Measurements from ENCODE around the gene VWA3B.
"Not testable (repeated sequence)": the region's sequence is repeated elsewhere in the genome, so short reads cannot be mapped to it uniquely, and the experiment has no call there.

Gene VWA3B

GRCh38 chr2:98299211-98299905 lies 212.4 kb downstream of the VWA3B start:
- no peaks in the 10 kb centered on the region for H3K36me3 ChIP-seq (ENCODE audit: insufficient read depth, low read length)
- no peaks in the 10 kb centered on the region for H3K9me3 ChIP-seq (ENCODE audit: low read depth, low read length)

GRCh38 chr2:98300141-98300874 lies 213.3 kb downstream of the VWA3B start:
- DNase-seq (ENCODE audit: low read depth, low spot score): no peak
- Histone ChIP-seq H3K4me3 (no peak overlapping the region), H3K9ac (ENCODE audit: insufficient read length) (no peak overlapping the region), H3K9me3 (ENCODE audit: low read depth, low read length) (no peaks in the 10 kb centered on the region), H3K36me3 (ENCODE audit: insufficient read depth, low read length) (no peaks in the 10 kb centered on the region), H3K27ac (no peak overlapping the region)
- TF ChIP-seq FOXP2 (optimal IDR thresholded peaks at IDR 0.05; ENCODE audit: control extremely low read depth, extremely low read length, insufficient read depth): no peak
- no peak for TF ChIP-seq EZH2 (IDR thresholded peaks at IDR 0.05)
- TF ChIP-seq POLR2AphosphoS5 (IDR thresholded peaks at IDR 0.05; ENCODE audit: borderline replicate concordance, low read depth, low read length): no peak

More at GRCh38 chr2:98299211-98299905, 212.4 kb downstream of the VWA3B start:
- H3K27ac ChIP-seq: no peak overlapping the region
- H3K9ac ChIP-seq (ENCODE audit: insufficient read length): no peak overlapping the region
- no peak for DNase-seq (ENCODE audit: low read depth, low spot score)
- H3K4me3 ChIP-seq: no peak overlapping the region
- TF ChIP-seq FOXP2 (optimal IDR thresholded peaks at IDR 0.05; ENCODE audit: control extremely low read depth, extremely low read length, insufficient read depth) (no peak), POLR2AphosphoS5 (IDR thresholded peaks at IDR 0.05; ENCODE audit: borderline replicate concordance, low read depth, low read length) (no peak), EZH2 (IDR thresholded peaks at IDR 0.05) (no peak)

GRCh38 chr2:98301469-98301868 lies 214.5 kb downstream of the VWA3B start:
- Histone ChIP-seq H3K4me3 (no peak overlapping the region), H3K9ac (ENCODE audit: insufficient read length) (no peak overlapping the region), H3K36me3 (ENCODE audit: insufficient read depth, low read length) (no peaks in the 10 kb centered on the region), H3K27ac (no peak overlapping the region), H3K9me3 (ENCODE audit: low read depth, low read length) (no peaks in the 10 kb centered on the region)
- no peak for TF ChIP-seq EZH2 (IDR thresholded peaks at IDR 0.05)
- TF ChIP-seq FOXP2 (optimal IDR thresholded peaks at IDR 0.05; ENCODE audit: control extremely low read depth, extremely low read length, insufficient read depth): no peak
- no peak for TF ChIP-seq POLR2AphosphoS5 (IDR thresholded peaks at IDR 0.05; ENCODE audit: borderline replicate concordance, low read depth, low read length)
- DNase-seq (ENCODE audit: low read depth, low spot score): no peak

- H3K27ac ChIP-seq; H3K9ac ChIP-seq (ENCODE audit: insufficient read length); H3K4me3 ChIP-seq; H3K36me3 ChIP-seq (ENCODE audit: insufficient read depth, low read length); DNase-seq (ENCODE audit: low read depth, low spot score); H3K9me3 ChIP-seq (ENCODE audit: low read depth, low read length): not testable (repeated sequence)
These were observed 220.2 kb downstream of the VWA3B start for GRCh38 chr2:98307131-98307696.

- no peak for DNase-seq (ENCODE audit: low read depth, low spot score)
- TF ChIP-seq POLR2AphosphoS5 (IDR thresholded peaks at IDR 0.05; ENCODE audit: borderline replicate concordance, low read depth, low read length) (no peak), FOXP2 (optimal IDR thresholded peaks at IDR 0.05; ENCODE audit: control extremely low read depth, extremely low read length, insufficient read depth) (no peak), EZH2 (IDR thresholded peaks at IDR 0.05) (no peak)
- no peaks in the 10 kb centered on the region for H3K9me3 ChIP-seq (ENCODE audit: low read depth, low read length)
- no peak overlapping the region for H3K27ac ChIP-seq
- no peak overlapping the region for H3K4me3 ChIP-seq
- no peaks in the 10 kb centered on the region for H3K36me3 ChIP-seq (ENCODE audit: insufficient read depth, low read length)
- H3K9ac ChIP-seq (ENCODE audit: insufficient read length): no peak overlapping the region
These were observed 221.1 kb downstream of the VWA3B start for GRCh38 chr2:98308068-98308467.

- no peak for TF ChIP-seq EZH2 (IDR thresholded peaks at IDR 0.05)
- TF ChIP-seq POLR2AphosphoS5 (IDR thresholded peaks at IDR 0.05; ENCODE audit: borderline replicate concordance, low read depth, low read length): no peak
- TF ChIP-seq FOXP2 (optimal IDR thresholded peaks at IDR 0.05; ENCODE audit: control extremely low read depth, extremely low read length, insufficient read depth): no peak
- DNase-seq (ENCODE audit: low read depth, low spot score): no peak
These were observed 221.6 kb downstream of the VWA3B start for GRCh38 chr2:98308532-98308931.

GRCh38 chr2:98309580-98309979 lies 222.6 kb downstream of the VWA3B start:
- DNase-seq (ENCODE audit: low read depth, low spot score): no peak
- no peaks in the 10 kb centered on the region for H3K36me3 ChIP-seq (ENCODE audit: insufficient read depth, low read length)
- TF ChIP-seq FOXP2 (optimal IDR thresholded peaks at IDR 0.05; ENCODE audit: control extremely low read depth, extremely low read length, insufficient read depth): no peak
- TF ChIP-seq EZH2 (IDR thresholded peaks at IDR 0.05): no peak
- TF ChIP-seq POLR2AphosphoS5 (IDR thresholded peaks at IDR 0.05; ENCODE audit: borderline replicate concordance, low read depth, low read length): no peak
- H3K9ac ChIP-seq (ENCODE audit: insufficient read length): no peak overlapping the region
- no peak overlapping the region for H3K4me3 ChIP-seq
- no peaks in the 10 kb centered on the region for H3K9me3 ChIP-seq (ENCODE audit: low read depth, low read length)
- no peak overlapping the region for H3K27ac ChIP-seq

More at GRCh38 chr2:98308532-98308931, 221.6 kb downstream of the VWA3B start:
- no peak overlapping the region for H3K4me3 ChIP-seq
- H3K9me3 ChIP-seq (ENCODE audit: low read depth, low read length): no peaks in the 10 kb centered on the region
- H3K36me3 ChIP-seq (ENCODE audit: insufficient read depth, low read length): no peaks in the 10 kb centered on the region
- no peak overlapping the region for H3K9ac ChIP-seq (ENCODE audit: insufficient read length)
- no peak overlapping the region for H3K27ac ChIP-seq

GRCh38 chr2:98310010-98310409 lies 223.0 kb downstream of the VWA3B start:
- no peak overlapping the region for H3K9ac ChIP-seq (ENCODE audit: insufficient read length)
- no peak for DNase-seq (ENCODE audit: low read depth, low spot score)
- no peaks in the 10 kb centered on the region for H3K9me3 ChIP-seq (ENCODE audit: low read depth, low read length)
- H3K27ac ChIP-seq: no peak overlapping the region
- H3K36me3 ChIP-seq (ENCODE audit: insufficient read depth, low read length): no peaks in the 10 kb centered on the region
- no peak overlapping the region for H3K4me3 ChIP-seq
- TF ChIP-seq EZH2 (IDR thresholded peaks at IDR 0.05): no peak
- no peak for TF ChIP-seq POLR2AphosphoS5 (IDR thresholded peaks at IDR 0.05; ENCODE audit: borderline replicate concordance, low read depth, low read length)
- no peak for TF ChIP-seq FOXP2 (optimal IDR thresholded peaks at IDR 0.05; ENCODE audit: control extremely low read depth, extremely low read length, insufficient read depth)
